Cardiac septum (tissue), 1 donor: ENCODE data around the gene KRTAP16-1. TPM values are rescaled to one million over a fixed set of nuclear protein-coding genes. Genes with fewer than 3 reads are reported as not detected.

Experiments
- DNase-seq: peaks from one replicate; pipeline ENCODE4 v3.0.0-alpha.2; 2020; ENCODE audit warnings: low spot score
- intact Hi-C: fragments of 100-400 bp; cut with DNase I; formaldehyde crosslinking; loops from one replicate; pipeline ENCODE4 v1.14.0; 2022
- total RNA-seq: library from RNA; stranded (reverse); fragmentation: NEBNext Ultra II Directional; extraction: Animal tissue kit (Norgen Biotek cat#: 25700); gene quantifications from one replicate; pipeline ENCODE4 v1.2.1, GENCODE V29; 2021
- donor health status: DM: no; HTN: no; CAD: no.

KRTAP16-1 gene
- total RNA-seq, 1 donor from 2014 or later: not detected

DNA sequence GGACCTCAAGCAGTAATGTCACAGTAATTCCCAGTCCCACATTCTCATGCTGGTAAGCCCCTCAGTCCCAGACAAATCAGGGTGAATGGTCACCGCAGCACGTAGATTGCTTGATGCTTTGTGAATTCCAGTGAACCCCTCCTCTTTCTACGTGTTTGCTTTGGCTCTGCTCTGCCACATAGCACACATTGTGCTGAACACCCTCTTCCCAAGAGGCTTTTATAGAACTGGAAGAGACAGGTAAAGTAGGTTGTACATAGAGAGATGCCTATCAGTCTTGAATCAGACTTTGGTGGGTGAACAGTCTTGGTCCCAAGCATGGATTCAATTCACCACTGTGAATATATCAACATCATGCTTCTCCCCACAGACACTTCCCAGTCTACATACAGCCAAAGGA lies 44.5 kb downstream of the KRTAP16-1 start:
- DNase-seq: no peak
- intact Hi-C loops: no loop called here

GRCh38 chr17:41263212-41263611 lies 45.9 kb downstream of the KRTAP16-1 start:
- intact Hi-C loops: no loop called here
- no peak for DNase-seq

GRCh38 chr17:41258406-41258805 lies 50.7 kb downstream of the KRTAP16-1 start:
- intact Hi-C loops: no loop called here
- DNase-seq: no peak

Other genes with a start within 250 kb of the KRTAP16-1 start
- not detected for gene KRTAP2-3, start 249.2 kb downstream of the KRTAP16-1 start, total RNA-seq
- not detected for gene KRTAP2-4, start 243.4 kb downstream of the KRTAP16-1 start, total RNA-seq
- not detected for gene KRTAP4-7, start 225.2 kb downstream of the KRTAP16-1 start, total RNA-seq
- not detected for gene KRTAP4-8, start 211.2 kb downstream of the KRTAP16-1 start, total RNA-seq
- not detected for gene KRTAP4-16, start 207.1 kb downstream of the KRTAP16-1 start, total RNA-seq
- not detected for gene KRTAP4-9, start 203.9 kb downstream of the KRTAP16-1 start, total RNA-seq
- gene KRTAP4-11, start 190.9 kb downstream of the KRTAP16-1 start, total RNA-seq: not detected
- gene KRTAP4-12, start 185.1 kb downstream of the KRTAP16-1 start, total RNA-seq: not detected
- gene KRTAP4-6, start 168.8 kb downstream of the KRTAP16-1 start, total RNA-seq: not detected
- gene KRTAP4-5, start 159.5 kb downstream of the KRTAP16-1 start, total RNA-seq: not detected
- not detected for gene KRTAP4-4, start 148.6 kb downstream of the KRTAP16-1 start, total RNA-seq
- gene KRTAP4-3, start 141.1 kb downstream of the KRTAP16-1 start, total RNA-seq: not detected
- gene KRTAP4-2, start 131.1 kb downstream of the KRTAP16-1 start, total RNA-seq: not detected
- not detected for gene KRTAP4-1, start 124.4 kb downstream of the KRTAP16-1 start, total RNA-seq
- gene KRTAP9-1, start 119.4 kb downstream of the KRTAP16-1 start, total RNA-seq: not detected
- gene KRTAP9-2, start 82.7 kb downstream of the KRTAP16-1 start, total RNA-seq: not detected
- gene KRTAP9-3, start 76.9 kb downstream of the KRTAP16-1 start, total RNA-seq: not detected
- not detected for gene KRTAP9-8, start 71.3 kb downstream of the KRTAP16-1 start, total RNA-seq
- not detected for gene KRTAP9-4, start 59.6 kb downstream of the KRTAP16-1 start, total RNA-seq
- not detected for gene KRTAP9-9, start 53.9 kb downstream of the KRTAP16-1 start, total RNA-seq
- not detected for gene KRTAP9-6, start 43.9 kb downstream of the KRTAP16-1 start, total RNA-seq
- gene KRTAP9-7, start 33.6 kb downstream of the KRTAP16-1 start, total RNA-seq: not detected
- gene KRTAP29-1, start 6.5 kb downstream of the KRTAP16-1 start, total RNA-seq: not detected
- gene KRTAP17-1, start 6.4 kb upstream of the KRTAP16-1 start, total RNA-seq: not detected
- gene KRT33A, start 41.5 kb upstream of the KRTAP16-1 start, total RNA-seq: not detected
- not detected for gene KRT33B, start 60.5 kb upstream of the KRTAP16-1 start, total RNA-seq
- gene KRT34, start 73.0 kb upstream of the KRTAP16-1 start, total RNA-seq: not detected
- gene KRT31, start 88.3 kb upstream of the KRTAP16-1 start, total RNA-seq: not detected
- gene KRT37, start 115.3 kb upstream of the KRTAP16-1 start, total RNA-seq: not detected
- not detected for gene KRT38, start 131.7 kb upstream of the KRTAP16-1 start, total RNA-seq
- 0.27 TPM for gene KRT32, start 158.1 kb upstream of the KRTAP16-1 start, total RNA-seq
- not detected for gene KRT35, start 171.8 kb upstream of the KRTAP16-1 start, total RNA-seq
- gene KRT36, start 180.6 kb upstream of the KRTAP16-1 start, total RNA-seq: not detected
- not detected for gene KRT13, start 196.3 kb upstream of the KRTAP16-1 start, total RNA-seq
- gene KRT15, start 209.6 kb upstream of the KRTAP16-1 start, total RNA-seq: not detected
- gene KRT19, start 219.0 kb upstream of the KRTAP16-1 start, total RNA-seq: 1.1 TPM